GM13977 (cell line): Measurements from ENCODE around the gene MBD6.

ENCODE experiments used
- DNase-seq: peaks from one replicate; pipeline ENCODE4 v3.0.0; 2012; ENCODE audit warnings: low spot score
- CTCF ChIP-seq: IDR thresholded peaks from 2 replicates; pipeline ENCODE4 v1.5.1; 2012; ENCODE audit warnings: mild to moderate bottlenecking, control low read depth; ENCODE audit not compliant: insufficient read depth; ENCODE audit errors: extremely low read depth, missing control alignments
- in situ Hi-C: fragments of 300-500 bp; cut with MboI; formaldehyde crosslinking; loops from one replicate; pipeline ENCODE4 v1.12.0; 2022; ENCODE audit warnings: low sequenced_read_pairs, low pct_unique_long_range_greater_than_20kb, mixed read lengths, inconsistent platforms; ENCODE audit not compliant: unreplicated experiment

MBD6 gene

GRCh38 chr12:57529831-57530230 lies 7.2 kb downstream of the MBD6 start:
- no peak for TF ChIP-seq CTCF
- no peak for DNase-seq
- in situ Hi-C loops = no loop called here

GRCh38 chr12:57530396-57531142 lies 7.9 kb downstream of the MBD6 start:
- no peak for DNase-seq
- no peak for TF ChIP-seq CTCF
- in situ Hi-C loops = no loop called here

GRCh38 chr12:57531836-57532235 lies 9.2 kb downstream of the MBD6 start:
- TF ChIP-seq CTCF = no peak
- no peak for DNase-seq
- in situ Hi-C loops = no loop called here

GRCh38 chr12:57533108-57533507 lies 10.5 kb downstream of the MBD6 start:
- no peak for TF ChIP-seq CTCF
- DNase-seq = no peak
- in situ Hi-C loops = no loop called here

- DNase-seq = no peak
- in situ Hi-C loops = no loop called here
- no peak for TF ChIP-seq CTCF
Measured at GRCh38 chr12:57534250-57534649, 11.6 kb downstream of the MBD6 start.

GRCh38 chr12:57534991-57535543 lies 12.4 kb downstream of the MBD6 start:
- TF ChIP-seq CTCF = no peak
- DNase-seq = no peak
- in situ Hi-C loops = no loop called here
